GM19023 (cell line): ENCODE measurements around the gene GALNT13.

ENCODE experiments used
- ATAC-seq: cut with Tn5 transposase; IDR thresholded peaks from one replicate; pipeline ENCODE4 v1.9.1; 2021; ENCODE audit warnings: mild to moderate bottlenecking, moderate library complexity; ENCODE audit not compliant: unreplicated experiment

GALNT13 gene

GRCh38 chr2:154097833-154098398, 226.2 kb downstream of the GALNT13 start:
- no peak for ATAC-seq

- no peak for ATAC-seq
These were observed 249.0 kb downstream of the GALNT13 start for GRCh38 chr2:154120706-154121105.

GRCh38 chr2:154125891-154126290, 254.2 kb downstream of the GALNT13 start:
- no peak for ATAC-seq

GRCh38 chr2:154130821-154131220, 259.1 kb downstream of the GALNT13 start:
- ATAC-seq, result no peak

GRCh38 chr2:154132827-154133226, 261.1 kb downstream of the GALNT13 start:
- ATAC-seq, result no peak

GRCh38 chr2:154133823-154134222, 262.1 kb downstream of the GALNT13 start:
- ATAC-seq, result no peak

- no peak for ATAC-seq
These were observed 268.7 kb downstream of the GALNT13 start for GRCh38 chr2:154140249-154141025.

- ATAC-seq, result no peak
These were observed 270.8 kb downstream of the GALNT13 start for GRCh38 chr2:154142480-154142879.

GRCh38 chr2:154143105-154143504, 271.4 kb downstream of the GALNT13 start:
- no peak for ATAC-seq

GRCh38 chr2:154158101-154158500, 286.4 kb downstream of the GALNT13 start:
- ATAC-seq, result no peak

- ATAC-seq, result no peak
These were observed 289.6 kb downstream of the GALNT13 start for GRCh38 chr2:154161286-154161685.

GRCh38 chr2:154170400-154170799, 298.7 kb downstream of the GALNT13 start:
- no peak for ATAC-seq

GRCh38 chr2:154173164-154173563, 301.4 kb downstream of the GALNT13 start:
- ATAC-seq, result no peak

- ATAC-seq, result no peak
These were observed 302.2 kb downstream of the GALNT13 start for GRCh38 chr2:154173919-154174318.

GRCh38 chr2:154182008-154182407, 310.3 kb downstream of the GALNT13 start:
- ATAC-seq, result no peak

GRCh38 chr2:154187948-154188347, 316.2 kb downstream of the GALNT13 start:
- no peak for ATAC-seq

GRCh38 chr2:154189953-154190352, 318.2 kb downstream of the GALNT13 start:
- no peak for ATAC-seq

GRCh38 chr2:154193246-154193645, 321.5 kb downstream of the GALNT13 start:
- ATAC-seq, result no peak

GRCh38 chr2:154194909-154195643, 323.4 kb downstream of the GALNT13 start:
- no peak for ATAC-seq

- ATAC-seq, result no peak
These were observed 324.0 kb downstream of the GALNT13 start for GRCh38 chr2:154195644-154196195.

- no peak for ATAC-seq
These were observed 327.1 kb downstream of the GALNT13 start for GRCh38 chr2:154198866-154199265.

- ATAC-seq, result no peak
These were observed 331.5 kb downstream of the GALNT13 start for GRCh38 chr2:154203206-154203605.
